ENCODE data around the gene MSMO1.

- no peak for TF ChIP-seq CTCF (conservative IDR thresholded peaks at IDR 0.05; ENCODE audit: low read depth in 2 of 2)
- TF ChIP-seq EZH2 (IDR thresholded peaks at IDR 0.05; ENCODE audit: low read depth, unreplicated experiment): no peak
- no peak for TF ChIP-seq POLR2AphosphoS5 (IDR thresholded peaks at IDR 0.05; ENCODE audit: low read depth)
- TF ChIP-seq CREB1 (CRISPR knock-in tag; IDR thresholded peaks at IDR 0.05; ENCODE audit: low read depth): no peak
- TF ChIP-seq REST (IDR thresholded peaks at IDR 0.05; ENCODE audit: unreplicated experiment): no peak
- TF ChIP-seq JUNB (IDR thresholded peaks at IDR 0.05; ENCODE audit: unreplicated experiment): no peak
- no peak for TF ChIP-seq ZNF114 (CRISPR knock-in tag; IDR thresholded peaks at IDR 0.05)
- no peak for TF ChIP-seq ETS1 (IDR thresholded peaks at IDR 0.05)
- no peak for TF ChIP-seq EZH2phosphoT487 (IDR thresholded peaks at IDR 0.05; ENCODE audit: unreplicated experiment)
- no peak for TF ChIP-seq STAT1 (IDR thresholded peaks at IDR 0.05; ENCODE audit: unreplicated experiment)
- TF ChIP-seq NANOG (IDR thresholded peaks at IDR 0.05; ENCODE audit: borderline replicate concordance): no peak
- no peak for TF ChIP-seq ZNF331 (CRISPR knock-in tag; IDR thresholded peaks at IDR 0.05; ENCODE audit: low read depth)
- TF ChIP-seq ZNF462 (CRISPR knock-in tag; IDR thresholded peaks at IDR 0.05): no peak
Observed at GRCh38 chr4:165385126-165385525, 57.7 kb downstream of the MSMO1 start.

Data from GM23338 (cell line).